HEK293 (cell line): Measurements from ENCODE around the gene WFDC13.
"Not testable (repeated sequence)": the region's sequence is repeated elsewhere in the genome, so short reads cannot be mapped to it uniquely, and the experiment has no call there.

Experiments
- CTCF ChIA-PET: fragments of 350-600 bp; formaldehyde crosslinking; extraction: SDS; loops from one replicate; lab custom pipeline; 2021; ENCODE audit warnings: antibody characterized with exemption; lab: Yijun Ruan, JAX
- POLR2A ChIA-PET: fragments of 300-600 bp; formaldehyde crosslinking; extraction: SDS; loops from one replicate; lab custom pipeline; 2020; ENCODE audit warnings: antibody characterized with exemption, inconsistent platforms; lab: Yijun Ruan, JAX
- H3K27ac ChIP-seq: fragments of 200-500 bp; sonication (Bioruptor generic); 2 replicates; pipeline ENCODE4 v1.5.1; 2014; ENCODE audit warnings: low read depth, low read length, control low read depth, inconsistent platforms; ENCODE audit errors: extremely low read depth
- H3K36me3 ChIP-seq, 2 experiments: fragments of 200-500 bp in 1 of 2; sonication (Bioruptor generic) in 1 of 2; 1 replicate in 1 of 2; 2 replicates in 1 of 2; pipeline ENCODE4 v1.5.1; 2014 to 2017; ENCODE audit warnings: inconsistent platforms in 2 of 2, low read length in 2 of 2; ENCODE audit not compliant: control insufficient read depth in 2 of 2, insufficient read depth in 1 of 2
- H3K4me1 ChIP-seq: fragments of 200-500 bp; sonication (Bioruptor generic); 2 replicates; pipeline ENCODE4 v1.5.1; 2014; ENCODE audit warnings: mild to moderate bottlenecking, low read length, inconsistent platforms; ENCODE audit not compliant: control insufficient read depth, insufficient read depth
- H3K4me3 ChIP-seq: 2 replicates; pipeline ENCODE4 v1.5.1; 2011; ENCODE audit warnings: low read depth, mild to moderate bottlenecking, control low read depth, low read length, moderate library complexity
- H3K9me3 ChIP-seq: fragments of 200-500 bp; sonication (Bioruptor generic); 2 replicates; pipeline ENCODE4 v1.5.1; 2014; ENCODE audit warnings: low read depth, low read length, inconsistent platforms; ENCODE audit not compliant: control insufficient read depth, insufficient read depth
- GLI2 ChIP-seq: fragments of 450-650 bp; formaldehyde crosslinking; IDR thresholded peaks from 2 replicates; pipeline ENCODE4; 2017; ENCODE audit warnings: missing biosample characterization, missing genetic modification characterization, low read depth, borderline replicate concordance
- GLIS1 ChIP-seq: fragments of 450-650 bp; formaldehyde crosslinking; IDR thresholded peaks from 2 replicates; pipeline ENCODE4 v1.5.1; 2016; ENCODE audit warnings: missing biosample characterization, missing genetic modification characterization
- SP2 ChIP-seq: fragments of 450-650 bp; formaldehyde crosslinking; IDR thresholded peaks from 2 replicates; pipeline ENCODE4 v1.5.1; 2016; ENCODE audit warnings: missing biosample characterization, missing genetic modification characterization
- ZFP3 ChIP-seq: fragments of 450-650 bp; formaldehyde crosslinking; IDR thresholded peaks from 2 replicates; pipeline ENCODE4 v1.5.1; 2016; ENCODE audit warnings: low read depth, missing biosample characterization, missing genetic modification characterization
- ZNF146 ChIP-seq: fragments of 450-650 bp; formaldehyde crosslinking; IDR thresholded peaks from 2 replicates; pipeline ENCODE4 v1.5.1; 2016; ENCODE audit warnings: missing biosample characterization, missing genetic modification characterization
- ZNF239 ChIP-seq: fragments of 450-650 bp; formaldehyde crosslinking; IDR thresholded peaks from 2 replicates; pipeline ENCODE4 v1.5.1; 2016; ENCODE audit warnings: missing biosample characterization, missing genetic modification characterization
- ZNF311 ChIP-seq: fragments of 450-650 bp; formaldehyde crosslinking; IDR thresholded peaks from 2 replicates; pipeline ENCODE4 v1.5.1; 2017; ENCODE audit warnings: missing biosample characterization, missing genetic modification characterization, borderline replicate concordance
- ZNF354C ChIP-seq: fragments of 450-650 bp; formaldehyde crosslinking; IDR thresholded peaks from 2 replicates; pipeline ENCODE4 v1.5.1; 2016; ENCODE audit warnings: missing biosample characterization, missing genetic modification characterization, low read depth, borderline replicate concordance
- ZNF548 ChIP-seq: fragments of 450-650 bp; formaldehyde crosslinking; IDR thresholded peaks from 2 replicates; pipeline ENCODE4 v1.5.1; 2016; ENCODE audit warnings: missing biosample characterization, missing genetic modification characterization
- ZNF561 ChIP-seq: fragments of 450-650 bp; IDR thresholded peaks from 2 replicates; pipeline ENCODE4 v1.5.1; 2018; ENCODE audit warnings: missing biosample characterization, missing genetic modification characterization, borderline replicate concordance
- ZNF585B ChIP-seq: fragments of 450-650 bp; formaldehyde crosslinking; IDR thresholded peaks from 2 replicates; pipeline ENCODE4 v1.5.1; 2016; ENCODE audit warnings: missing biosample characterization, missing genetic modification characterization
- ZNF596 ChIP-seq: fragments of 450-650 bp; IDR thresholded peaks from 2 replicates; pipeline ENCODE4 v1.5.0; 2018; ENCODE audit warnings: missing biosample characterization, mild to moderate bottlenecking, missing genetic modification characterization, moderate library complexity
- ZNF610 ChIP-seq: fragments of 450-650 bp; formaldehyde crosslinking; IDR thresholded peaks from 2 replicates; pipeline ENCODE4 v1.5.1; 2016; ENCODE audit warnings: missing biosample characterization, missing genetic modification characterization, borderline replicate concordance
- ZNF621 ChIP-seq: fragments of 450-650 bp; formaldehyde crosslinking; IDR thresholded peaks from 2 replicates; pipeline ENCODE4 v1.5.1; 2017; ENCODE audit warnings: missing biosample characterization, missing genetic modification characterization
- ZNF623 ChIP-seq: fragments of 450-650 bp; formaldehyde crosslinking; IDR thresholded peaks from 2 replicates; pipeline ENCODE4 v1.5.1; 2016; ENCODE audit warnings: missing biosample characterization, missing genetic modification characterization
- ZNF777 ChIP-seq: fragments of 450-650 bp; formaldehyde crosslinking; IDR thresholded peaks from 2 replicates; pipeline ENCODE4 v1.5.1; 2017; ENCODE audit warnings: missing biosample characterization, missing genetic modification characterization, borderline replicate concordance
- TF ChIP-seq, protein P1 (sequence below): IDR thresholded peaks from 2 replicates; pipeline ENCODE4 v1.6.1; 2011; ENCODE audit warnings: mild to moderate bottlenecking, low read depth, low read length, borderline replicate concordance
- TF ChIP-seq, protein P2 (sequence below): fragments of 450-650 bp; formaldehyde crosslinking; IDR thresholded peaks from 2 replicates; pipeline ENCODE4 v1.5.1; 2016; ENCODE audit warnings: missing biosample characterization, missing genetic modification characterization
- TF ChIP-seq, protein P3 (sequence below): fragments of 450-650 bp; formaldehyde crosslinking; IDR thresholded peaks from 2 replicates; pipeline ENCODE4 v1.5.1; 2016; ENCODE audit warnings: missing biosample characterization, missing genetic modification characterization, low read depth
- TF ChIP-seq, protein P4 (sequence below): fragments of 450-650 bp; formaldehyde crosslinking; IDR thresholded peaks from 2 replicates; pipeline ENCODE4 v1.5.1; 2016; ENCODE audit warnings: missing biosample characterization, missing genetic modification characterization

WFDC13 gene

GRCh38 chr20:45716141-45716688 is 14.4 kb downstream of the WFDC13 start:
- H3K9me3 ChIP-seq, POLR2A ChIA-PET, H3K36me3 ChIP-seq, H3K4me1 ChIP-seq, H3K4me3 ChIP-seq, H3K27ac ChIP-seq: not testable (repeated sequence)
- CTCF ChIA-PET = interaction anchor here (0.6 to 0.7 kb wide), 2 partner anchors 30 to 271 kb away, joined by 3 read pairs; no protein-coding TSS in a partner anchor

DNA sequence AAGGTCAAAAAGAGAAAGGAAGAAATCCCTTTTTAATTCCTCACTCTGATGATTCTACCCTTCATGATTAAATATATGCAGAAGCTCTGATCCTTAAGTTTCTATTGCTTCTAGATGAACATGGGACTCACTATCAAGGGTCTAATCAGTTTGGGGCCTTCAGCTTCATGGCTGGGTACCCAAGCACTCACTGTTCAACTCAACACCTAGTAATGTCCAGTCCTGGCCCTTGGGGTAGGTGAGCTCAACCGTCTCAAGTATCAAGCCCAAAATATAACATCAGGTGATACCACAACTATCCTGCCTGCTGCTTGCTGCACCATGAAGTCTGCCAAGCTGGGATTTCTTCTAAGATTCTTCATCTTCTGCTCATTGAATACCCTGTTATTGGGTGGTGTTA is 20.2 kb downstream of the WFDC13 start, which contains the start of gene SPINT4:
SPINT4 (plus strand) TSS at position 301 of the 400 bp plus-strand sequence; CDS start at position 322, 21 bp downstream.
- ChIA-PET CTCF (interaction anchor here (2.4 kb wide), 1 partner anchor 49 kb away, joined by 6 read pairs; no protein-coding TSS in a partner anchor), POLR2A (no interaction called here)
- TF ChIP-seq ZNF146 (no peak), ZNF354C (tag by site-specific recombination) (no peak), ZNF585B (tag by site-specific recombination) (no peak), ZFP3 (tag by site-specific recombination) (no peak), ZNF596 (tag by site-specific recombination) (no peak), ZNF548 (tag by site-specific recombination) (no peak), ZNF239 (tag by site-specific recombination) (no peak), ZNF610 (tag by site-specific recombination) (no peak), ZNF561 (tag by site-specific recombination) (no peak), ZNF621 (tag by site-specific recombination) (no peak), GLIS1 (tag by site-specific recombination) (no peak), GLI2 (tag by site-specific recombination) (no peak), ZNF777 (tag by site-specific recombination) (no peak), SP2 (tag by site-specific recombination) (no peak), ZNF311 (tag by site-specific recombination) (no peak), ZNF623 (tag by site-specific recombination) (no peak)
- TF ChIP-seq, protein P1, sequence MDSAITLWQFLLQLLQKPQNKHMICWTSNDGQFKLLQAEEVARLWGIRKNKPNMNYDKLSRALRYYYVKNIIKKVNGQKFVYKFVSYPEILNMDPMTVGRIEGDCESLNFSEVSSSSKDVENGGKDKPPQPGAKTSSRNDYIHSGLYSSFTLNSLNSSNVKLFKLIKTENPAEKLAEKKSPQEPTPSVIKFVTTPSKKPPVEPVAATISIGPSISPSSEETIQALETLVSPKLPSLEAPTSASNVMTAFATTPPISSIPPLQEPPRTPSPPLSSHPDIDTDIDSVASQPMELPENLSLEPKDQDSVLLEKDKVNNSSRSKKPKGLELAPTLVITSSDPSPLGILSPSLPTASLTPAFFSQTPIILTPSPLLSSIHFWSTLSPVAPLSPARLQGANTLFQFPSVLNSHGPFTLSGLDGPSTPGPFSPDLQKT = no peak
- TF ChIP-seq, protein P2, sequence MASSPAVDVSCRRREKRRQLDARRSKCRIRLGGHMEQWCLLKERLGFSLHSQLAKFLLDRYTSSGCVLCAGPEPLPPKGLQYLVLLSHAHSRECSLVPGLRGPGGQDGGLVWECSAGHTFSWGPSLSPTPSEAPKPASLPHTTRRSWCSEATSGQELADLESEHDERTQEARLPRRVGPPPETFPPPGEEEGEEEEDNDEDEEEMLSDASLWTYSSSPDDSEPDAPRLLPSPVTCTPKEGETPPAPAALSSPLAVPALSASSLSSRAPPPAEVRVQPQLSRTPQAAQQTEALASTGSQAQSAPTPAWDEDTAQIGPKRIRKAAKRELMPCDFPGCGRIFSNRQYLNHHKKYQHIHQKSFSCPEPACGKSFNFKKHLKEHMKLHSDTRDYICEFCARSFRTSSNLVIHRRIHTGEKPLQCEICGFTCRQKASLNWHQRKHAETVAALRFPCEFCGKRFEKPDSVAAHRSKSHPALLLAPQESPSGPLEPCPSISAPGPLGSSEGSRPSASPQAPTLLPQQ (tag by site-specific recombination) = no peak
- TF ChIP-seq, protein P3, sequence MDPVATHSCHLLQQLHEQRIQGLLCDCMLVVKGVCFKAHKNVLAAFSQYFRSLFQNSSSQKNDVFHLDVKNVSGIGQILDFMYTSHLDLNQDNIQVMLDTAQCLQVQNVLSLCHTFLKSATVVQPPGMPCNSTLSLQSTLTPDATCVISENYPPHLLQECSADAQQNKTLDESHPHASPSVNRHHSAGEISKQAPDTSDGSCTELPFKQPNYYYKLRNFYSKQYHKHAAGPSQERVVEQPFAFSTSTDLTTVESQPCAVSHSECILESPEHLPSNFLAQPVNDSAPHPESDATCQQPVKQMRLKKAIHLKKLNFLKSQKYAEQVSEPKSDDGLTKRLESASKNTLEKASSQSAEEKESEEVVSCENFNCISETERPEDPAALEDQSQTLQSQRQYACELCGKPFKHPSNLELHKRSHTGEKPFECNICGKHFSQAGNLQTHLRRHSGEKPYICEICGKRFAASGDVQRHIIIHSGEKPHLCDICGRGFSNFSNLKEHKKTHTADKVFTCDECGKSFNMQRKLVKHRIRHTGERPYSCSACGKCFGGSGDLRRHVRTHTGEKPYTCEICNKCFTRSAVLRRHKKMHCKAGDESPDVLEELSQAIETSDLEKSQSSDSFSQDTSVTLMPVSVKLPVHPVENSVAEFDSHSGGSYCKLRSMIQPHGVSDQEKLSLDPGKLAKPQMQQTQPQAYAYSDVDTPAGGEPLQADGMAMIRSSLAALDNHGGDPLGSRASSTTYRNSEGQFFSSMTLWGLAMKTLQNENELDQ (tag by site-specific recombination) = no peak
- TF ChIP-seq, protein P4, sequence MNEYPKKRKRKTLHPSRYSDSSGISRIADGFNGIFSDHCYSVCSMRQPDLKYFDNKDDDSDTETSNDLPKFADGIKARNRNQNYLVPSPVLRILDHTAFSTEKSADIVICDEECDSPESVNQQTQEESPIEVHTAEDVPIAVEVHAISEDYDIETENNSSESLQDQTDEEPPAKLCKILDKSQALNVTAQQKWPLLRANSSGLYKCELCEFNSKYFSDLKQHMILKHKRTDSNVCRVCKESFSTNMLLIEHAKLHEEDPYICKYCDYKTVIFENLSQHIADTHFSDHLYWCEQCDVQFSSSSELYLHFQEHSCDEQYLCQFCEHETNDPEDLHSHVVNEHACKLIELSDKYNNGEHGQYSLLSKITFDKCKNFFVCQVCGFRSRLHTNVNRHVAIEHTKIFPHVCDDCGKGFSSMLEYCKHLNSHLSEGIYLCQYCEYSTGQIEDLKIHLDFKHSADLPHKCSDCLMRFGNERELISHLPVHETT = no peak
- H3K4me3 ChIP-seq = no peak within 1 kb of the TSS
- no peaks in the 10 kb centered on the region for H3K36me3 ChIP-seq
- H3K9me3 ChIP-seq = no peaks in the 10 kb centered on the region
- H3K4me1 ChIP-seq = no peaks in the 10 kb centered on the region
- no peak within 1 kb of the TSS for H3K27ac ChIP-seq
